HepG2 (cell line): ENCODE results near the gene BSG. TPM values are rescaled to one million over a fixed set of nuclear protein-coding genes. Genes with fewer than 3 reads are reported as not detected.
"Not testable (repeated sequence)": the region's sequence is repeated elsewhere in the genome, so short reads cannot be mapped to it uniquely, and the experiment has no call there.

Experiments
- ATAC-seq: fragments of 200-7000 bp; cut with Tn5 transposase; 3 replicates; pipeline ENCODE4 v1.9.1; 2020; ENCODE audit warnings: mild to moderate bottlenecking, moderate library complexity
- BruUV-seq: library from RNA; stranded (reverse); fragments of 400-500 nt; replicated peaks from 2 replicates; lab custom pipeline; 2021; lab: Mats Ljungman, UMichigan
- CTCF ChIA-PET: fragments of 300-600 bp; formaldehyde crosslinking; extraction: SDS; loops from one replicate; lab custom pipeline; 2021; ENCODE audit warnings: low total read pairs, inconsistent platforms, low intra/inter-chr PET ratio; lab: Yijun Ruan, JAX
- POLR2A ChIA-PET: fragments of 350-600 bp; sonication (Branson Sonifier 250); formaldehyde crosslinking; loops from one replicate; lab custom pipeline; 2020; ENCODE audit warnings: antibody characterized with exemption, inconsistent platforms; lab: Yijun Ruan, JAX
- DNase-seq: peaks from one replicate; pipeline ENCODE4 v3.0.0-alpha.2; 2015; ENCODE audit warnings: low spot score
- FAIRE-seq: peaks from 3 replicates; lab custom pipeline; 2011; peaks lifted over from hg19 to GRCh38; lab: Jason Lieb, UNC
- H2AFZ ChIP-seq: one replicate; pipeline ENCODE4 v1.6.1; 2011; ENCODE audit warnings: low read length, inconsistent platforms
- H3K27ac ChIP-seq: fragments of 300-600 bp; 3 replicates; pipeline ENCODE4 v1.8.0; 2011; ENCODE audit warnings: mixed run types, mild to moderate bottlenecking, mixed read lengths, low read length, inconsistent platforms; ENCODE audit not compliant: insufficient read depth; ENCODE audit errors: extremely low read length
- H3K27me3 ChIP-seq, 2 experiments: fragments of 200-600 bp in 1 of 2; 2 replicates in 1 of 2; 3 replicates in 1 of 2; pipeline versions ENCODE4 v1.6.0 to v1.8.0; 2011; ENCODE audit warnings: low read length in 2 of 2, mild to moderate bottlenecking in 2 of 2, moderate library complexity in 2 of 2, inconsistent platforms in 1 of 2; ENCODE audit not compliant: insufficient read depth in 2 of 2, control insufficient read depth in 1 of 2
- H3K36me3 ChIP-seq, 2 experiments: fragments of 200-600 bp in 1 of 2; replicated peaks in 1 of 2; 2 replicates in 1 of 2; 3 replicates in 1 of 2; pipeline versions ENCODE4 v1.5.1 to v1.8.0; 2011; ENCODE audit warnings: low read length in 2 of 2, inconsistent platforms in 1 of 2; ENCODE audit not compliant: insufficient read depth in 2 of 2, control insufficient read depth in 1 of 2
- H3K4me1 ChIP-seq: 2 replicates; pipeline ENCODE4 v1.5.1; 2012; ENCODE audit warnings: low read length, inconsistent platforms; ENCODE audit not compliant: insufficient read depth
- H3K4me2 ChIP-seq: 2 replicates; pipeline ENCODE4 v1.6.0; 2011; ENCODE audit warnings: low read depth, low read length, inconsistent platforms
- H3K4me3 ChIP-seq, 3 experiments: fragments of 200-600 bp in 1 of 3; sonication (generic), shearing (Covaris generic) in 1 of 3; replicated peaks in 1 of 3; 2 replicates each; pipeline ENCODE4 v1.5.1; 2011 to 2016; ENCODE audit warnings: low read length in 3 of 3, inconsistent platforms in 2 of 3, low read depth in 2 of 3, mild to moderate bottlenecking in 2 of 3, control low read depth in 1 of 3, mixed read lengths in 1 of 3; ENCODE audit not compliant: insufficient read depth in 1 of 3
- H3K79me2 ChIP-seq: one replicate; pipeline ENCODE4 v1.6.1; 2011; ENCODE audit warnings: low read length, inconsistent platforms; ENCODE audit not compliant: insufficient read depth
- H3K9ac ChIP-seq: 2 replicates; pipeline ENCODE4 v1.6.0; 2011; ENCODE audit warnings: mild to moderate bottlenecking, low read depth, low read length, inconsistent platforms; ENCODE audit not compliant: insufficient read depth
- H3K9me3 ChIP-seq: 2 replicates; pipeline ENCODE4 v1.5.1; 2012; ENCODE audit warnings: mild to moderate bottlenecking, low read length
- H4K20me1 ChIP-seq: 2 replicates; pipeline ENCODE4 v1.6.0; 2011; ENCODE audit warnings: inconsistent platforms, mild to moderate bottlenecking, low read length, moderate library complexity; ENCODE audit not compliant: insufficient read depth
- MYC ChIP-seq: sonication (generic); formaldehyde crosslinking; IDR thresholded peaks from 2 replicates; pipeline ENCODE4 v1.9.0; 2021; ENCODE audit warnings: missing genetic modification reagents, borderline replicate concordance
- RBFOX2 ChIP-seq: fragments of 200-400 bp; formaldehyde crosslinking; IDR thresholded peaks from 2 replicates; pipeline ENCODE4 v1.6.1; 2017; ENCODE audit warnings: low read depth, mild to moderate bottlenecking, low read length
- WGBS: methylation state at CpG from one replicate; pipeline ENCODE4 v1.1.6; 2017; ENCODE audit warnings: low lambda C conversion rate; 5-methylcytosine and 5-hydroxymethylcytosine counted together
- in situ Hi-C: cut with HindIII; loops from 2 replicates; pipeline ENCODE4 v1.10.0; 2017; ENCODE audit warnings: low pct_unique_long_range_greater_than_20kb; ENCODE audit not compliant: extremely low pct_ligation_motif_present
- intact Hi-C: fragments of 100-400 bp; cut with micrococcal nuclease; formaldehyde crosslinking; loops from one replicate; pipeline ENCODE4 v1.10.0; 2022; ENCODE audit not compliant: unreplicated experiment
- polyA plus RNA-seq, 8 experiments: library from polyadenylated mRNA; depleted of rRNA in 3 of 8; stranded (reverse) in 7 of 8; unstranded in 1 of 8; fragments of >200 nt; fragmentation: Illumina TruSeq in 4 of 8; extraction: Trizol in 4 of 8; gene quantifications; 2 replicates each; pipeline versions ENCODE4 v1.2.1 to v1.2.3, GENCODE V29; 2011 to 2016; ENCODE audit warnings: low read depth in 4 of 8, missing spikeins in 1 of 8, mixed read lengths in 1 of 8; ENCODE audit not compliant: insufficient read depth in 1 of 8
- total RNA-seq, 5 experiments: library from RNA; depleted of rRNA; stranded (reverse); fragments of >200 nt; fragmentation: Illumina TruSeq; extraction: Trizol; gene quantifications; 2 replicates each; pipeline ENCODE4 v1.2.3, GENCODE V29; 2016; ENCODE audit warnings: low read depth in 1 of 5

Gene BSG
- total and polyA plus RNA-seq, 2 of the 13 experiments (the other 11 are each of a cell fraction or from before 2014, with no cell fraction given): 309 to 754 TPM

- in situ Hi-C loops: not testable (repeated sequence)
Measured at GRCh38 chr19:621191-621590, 48.8 kb downstream of the BSG start.

GRCh38 chr19:621819-622218, 49.4 kb downstream of the BSG start:
- no peak overlapping the region for H3K4me2 ChIP-seq
- no peaks in the 10 kb centered on the region for H3K27me3 ChIP-seq
- peaks cover 11 to 35% of the 10 kb centered on the region in 2 experiments for H3K36me3 ChIP-seq
- no peaks in the 10 kb centered on the region for H3K4me1 ChIP-seq
- no TSS peak for BruUV-seq
- in situ Hi-C loops: no loop called here
- no peaks in the 10 kb centered on the region for H3K9me3 ChIP-seq
- no peak overlapping the region for H2AFZ ChIP-seq
- WGBS: 96% methylated on average over 18 of the region's 24 CpGs
- H3K9ac ChIP-seq: no peak overlapping the region
- H4K20me1 ChIP-seq: no peaks in the 10 kb centered on the region
- ChIA-PET CTCF (no interaction called here), POLR2A (no interaction called here)
- intact Hi-C loops: no loop called here
- 0 out of 2 replicates have a peak, but pooled peaks have one; percentile 11 for TF ChIP-seq RBFOX2
- no peak for TF ChIP-seq MYC (CRISPR knock-in tag)
- FAIRE-seq: no peak
- DNase-seq: no peak
- no peak overlapping the region for H3K27ac ChIP-seq
- no peak for ATAC-seq
- no peak overlapping the region for H3K4me3 ChIP-seq
- no peaks in the 10 kb centered on the region for H3K79me2 ChIP-seq

More at GRCh38 chr19:621191-621590, 48.8 kb downstream of the BSG start:
- H3K27ac ChIP-seq, H3K9me3 ChIP-seq, H3K4me3 ChIP-seq, FAIRE-seq, H3K4me2 ChIP-seq, H3K27me3 ChIP-seq, H3K4me1 ChIP-seq, ATAC-seq, intact Hi-C loops, DNase-seq, H3K9ac ChIP-seq, BruUV-seq, H3K79me2 ChIP-seq, H2AFZ ChIP-seq, CTCF ChIA-PET, H4K20me1 ChIP-seq, POLR2A ChIA-PET: not testable (repeated sequence)
- WGBS: 98% methylated on average over 23 of the region's 48 CpGs
- H3K36me3 ChIP-seq: peaks cover 11 to 35% of the 10 kb centered on the region in 2 experiments
